OCI-LY7 (cell line): ENCODE measurements around the gene STBD1.

Experiments
- CTCF ChIP-seq: fragments of 200-600 bp; sonication (generic); conservative IDR thresholded peaks from 2 replicates; pipeline ENCODE4 v1.5.1; 2014; ENCODE audit warnings: mild to moderate bottlenecking, antibody characterized with exemption, low read length, moderate library complexity, mixed read lengths
- EZH2phosphoT487 ChIP-seq: fragments of 200-600 bp; sonication (generic); IDR thresholded peaks from 2 replicates; pipeline ENCODE4 v1.6.1; 2018; ENCODE audit warnings: low read depth, borderline replicate concordance, mild to moderate bottlenecking, mixed run types, antibody characterized with exemption, low read length, moderate library complexity, mixed read lengths

- TF ChIP-seq CTCF (no peak), EZH2phosphoT487 (no peak)
Measured at GRCh38 chr4:76310683-76311082, 4.2 kb downstream of the STBD1 start.
